ENCODE data around the gene AMDHD1. TPM values are rescaled to one million over a fixed set of nuclear protein-coding genes. Genes with fewer than 3 reads are reported as not detected.

The AMDHD1 gene
- total RNA-seq, 1 experiment from 2014 or later: 1.6 TPM

DNA sequence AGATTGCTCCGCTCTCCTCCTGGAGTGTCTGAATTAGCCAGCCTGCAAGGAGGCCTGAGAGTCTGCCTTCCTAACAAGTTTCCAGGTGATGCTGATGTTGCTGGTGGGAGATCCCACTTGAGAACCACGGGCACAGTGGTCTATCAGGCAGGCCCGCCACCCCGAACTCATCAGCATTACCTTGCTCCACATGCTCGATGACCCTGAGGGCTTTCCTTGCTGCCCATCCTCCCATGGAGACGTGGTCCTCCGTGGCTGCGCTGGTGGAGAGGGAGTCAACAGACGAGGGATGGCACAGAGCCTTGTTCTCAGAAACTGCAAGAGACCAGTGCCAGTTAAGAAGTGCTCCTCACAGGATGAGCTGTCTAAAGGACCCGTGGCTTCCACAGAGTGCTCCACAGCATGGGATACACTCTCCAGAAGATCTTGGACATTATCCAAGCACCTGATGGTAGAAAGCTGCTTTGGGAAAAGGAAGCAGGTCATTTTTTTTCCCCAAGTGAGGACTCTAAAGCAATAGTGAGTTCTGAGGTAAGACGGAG is 34.7 kb downstream of the AMDHD1 start (continued):
- TF ChIP-seq, protein P1, sequence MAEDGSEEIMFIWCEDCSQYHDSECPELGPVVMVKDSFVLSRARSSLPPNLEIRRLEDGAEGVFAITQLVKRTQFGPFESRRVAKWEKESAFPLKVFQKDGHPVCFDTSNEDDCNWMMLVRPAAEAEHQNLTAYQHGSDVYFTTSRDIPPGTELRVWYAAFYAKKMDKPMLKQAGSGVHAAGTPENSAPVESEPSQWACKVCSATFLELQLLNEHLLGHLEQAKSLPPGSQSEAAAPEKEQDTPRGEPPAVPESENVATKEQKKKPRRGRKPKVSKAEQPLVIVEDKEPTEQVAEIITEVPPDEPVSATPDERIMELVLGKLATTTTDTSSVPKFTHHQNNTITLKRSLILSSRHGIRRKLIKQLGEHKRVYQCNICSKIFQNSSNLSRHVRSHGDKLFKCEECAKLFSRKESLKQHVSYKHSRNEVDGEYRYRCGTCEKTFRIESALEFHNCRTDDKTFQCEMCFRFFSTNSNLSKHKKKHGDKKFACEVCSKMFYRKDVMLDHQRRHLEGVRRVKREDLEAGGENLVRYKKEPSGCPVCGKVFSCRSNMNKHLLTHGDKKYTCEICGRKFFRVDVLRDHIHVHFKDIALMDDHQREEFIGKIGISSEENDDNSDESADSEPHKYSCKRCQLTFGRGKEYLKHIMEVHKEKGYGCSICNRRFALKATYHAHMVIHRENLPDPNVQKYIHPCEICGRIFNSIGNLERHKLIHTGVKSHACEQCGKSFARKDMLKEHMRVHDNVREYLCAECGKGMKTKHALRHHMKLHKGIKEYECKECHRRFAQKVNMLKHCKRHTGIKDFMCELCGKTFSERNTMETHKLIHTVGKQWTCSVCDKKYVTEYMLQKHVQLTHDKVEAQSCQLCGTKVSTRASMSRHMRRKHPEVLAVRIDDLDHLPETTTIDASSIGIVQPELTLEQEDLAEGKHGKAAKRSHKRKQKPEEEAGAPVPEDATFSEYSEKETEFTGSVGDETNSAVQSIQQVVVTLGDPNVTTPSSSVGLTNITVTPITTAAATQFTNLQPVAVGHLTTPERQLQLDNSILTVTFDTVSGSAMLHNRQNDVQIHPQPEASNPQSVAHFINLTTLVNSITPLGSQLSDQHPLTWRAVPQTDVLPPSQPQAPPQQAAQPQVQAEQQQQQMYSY (CRISPR knock-in tag; IDR thresholded peaks at IDR 0.05): no peak

GRCh38 chr12:95978351-95978750 is 35.2 kb downstream of the AMDHD1 start:
- ChIA-PET CTCF (interaction anchor here (2.6 kb wide), 1 partner anchor 20 kb away, joined by 7 read pairs; no protein-coding TSS in a partner anchor), POLR2A (no interaction called here)
- no peak for DNase-seq (ENCODE audit: low spot score)
- Mint-ChIP-seq H3K4me1 (peaks cover 11% of the 10 kb centered on the region), H3K27me3 (ENCODE audit: low read depth) (no peaks in the 10 kb centered on the region), H3K36me3 (no peaks in the 10 kb centered on the region), H3K9me3 (no peaks in the 10 kb centered on the region), H3K4me3 (no peak overlapping the region), H3K27ac (no peak overlapping the region)
- no peak for ATAC-seq
- TF ChIP-seq MYBL2 (CRISPR knock-in tag; IDR thresholded peaks at IDR 0.05): no peak

DNA sequence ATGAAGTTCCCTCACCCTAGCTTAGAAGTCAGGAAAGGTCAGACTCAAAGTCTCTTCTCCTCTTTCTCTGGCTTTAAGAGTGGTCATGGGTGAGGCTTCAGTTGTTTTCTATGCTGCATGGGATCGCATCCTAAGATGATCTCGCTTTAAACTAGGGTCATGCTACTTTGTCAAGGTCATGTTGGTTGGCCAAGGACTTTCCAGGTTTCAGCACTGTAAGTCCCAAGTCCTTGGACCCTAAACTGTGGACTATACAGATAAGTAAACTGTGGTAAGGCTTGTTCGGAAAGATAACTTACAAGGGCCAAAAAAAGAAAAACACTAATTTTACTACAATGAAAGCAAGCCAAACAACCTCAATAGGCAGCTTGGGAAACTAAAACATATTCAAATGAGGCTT is 35.6 kb downstream of the AMDHD1 start:
- no peaks in the 10 kb centered on the region for H3K36me3 Mint-ChIP-seq
- H3K4me1 Mint-ChIP-seq: peaks cover 11% of the 10 kb centered on the region
- H3K4me3 Mint-ChIP-seq: no peak overlapping the region
- no peak for TF ChIP-seq ZNF317 (CRISPR knock-in tag; IDR thresholded peaks at IDR 0.05; ENCODE audit: borderline replicate concordance, low read depth)
- TF ChIP-seq FOXP1 (CRISPR knock-in tag; IDR thresholded peaks at IDR 0.05; ENCODE audit: borderline replicate concordance): no peak
- TF ChIP-seq NFATC4 (CRISPR knock-in tag; IDR thresholded peaks at IDR 0.05): no peak
- TF ChIP-seq, protein P2, sequence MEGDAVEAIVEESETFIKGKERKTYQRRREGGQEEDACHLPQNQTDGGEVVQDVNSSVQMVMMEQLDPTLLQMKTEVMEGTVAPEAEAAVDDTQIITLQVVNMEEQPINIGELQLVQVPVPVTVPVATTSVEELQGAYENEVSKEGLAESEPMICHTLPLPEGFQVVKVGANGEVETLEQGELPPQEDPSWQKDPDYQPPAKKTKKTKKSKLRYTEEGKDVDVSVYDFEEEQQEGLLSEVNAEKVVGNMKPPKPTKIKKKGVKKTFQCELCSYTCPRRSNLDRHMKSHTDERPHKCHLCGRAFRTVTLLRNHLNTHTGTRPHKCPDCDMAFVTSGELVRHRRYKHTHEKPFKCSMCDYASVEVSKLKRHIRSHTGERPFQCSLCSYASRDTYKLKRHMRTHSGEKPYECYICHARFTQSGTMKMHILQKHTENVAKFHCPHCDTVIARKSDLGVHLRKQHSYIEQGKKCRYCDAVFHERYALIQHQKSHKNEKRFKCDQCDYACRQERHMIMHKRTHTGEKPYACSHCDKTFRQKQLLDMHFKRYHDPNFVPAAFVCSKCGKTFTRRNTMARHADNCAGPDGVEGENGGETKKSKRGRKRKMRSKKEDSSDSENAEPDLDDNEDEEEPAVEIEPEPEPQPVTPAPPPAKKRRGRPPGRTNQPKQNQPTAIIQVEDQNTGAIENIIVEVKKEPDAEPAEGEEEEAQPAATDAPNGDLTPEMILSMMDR (IDR thresholded peaks at IDR 0.05): no peak
- no peak for TF ChIP-seq GABPB1 (CRISPR knock-in tag; IDR thresholded peaks at IDR 0.05)
- TF ChIP-seq E2F1 (CRISPR knock-in tag; IDR thresholded peaks at IDR 0.05): no peak
- no peak for TF ChIP-seq GTF2I (CRISPR knock-in tag; conservative IDR thresholded peaks at IDR 0.05)
- TF ChIP-seq NR2C2 (CRISPR knock-in tag; IDR thresholded peaks at IDR 0.05): no peak
- no peak for TF ChIP-seq TCF7 (CRISPR knock-in tag; IDR thresholded peaks at IDR 0.05; ENCODE audit: low read depth)
- no peak for TF ChIP-seq CBFB (CRISPR knock-in tag; IDR thresholded peaks at IDR 0.05; ENCODE audit: low read depth)
- TF ChIP-seq SOX15 (CRISPR knock-in tag; IDR thresholded peaks at IDR 0.05): no peak
- ATAC-seq: no peak
- no peaks in the 10 kb centered on the region for H3K9me3 Mint-ChIP-seq
- DNase-seq (ENCODE audit: low spot score): no peak
- ChIA-PET CTCF (interaction anchor here (2.6 kb wide), 1 partner anchor 19 kb away, joined by 7 read pairs; no protein-coding TSS in a partner anchor), POLR2A (no interaction called here)
- no peak overlapping the region for H3K27ac Mint-ChIP-seq
- no peaks in the 10 kb centered on the region for H3K27me3 Mint-ChIP-seq (ENCODE audit: low read depth)

- DNase-seq (ENCODE audit: low spot score) (no peak), ATAC-seq (no peak)
- no peaks in the 10 kb centered on the region for H3K36me3 Mint-ChIP-seq
- ChIA-PET POLR2A (no interaction called here), CTCF (interaction anchor here (2.6 kb wide), 1 partner anchor 18 kb away, joined by 7 read pairs; no protein-coding TSS in a partner anchor)
- no peak overlapping the region for H3K4me3 Mint-ChIP-seq
- no peak overlapping the region for H3K27ac Mint-ChIP-seq
- H3K27me3 Mint-ChIP-seq (ENCODE audit: low read depth): no peaks in the 10 kb centered on the region
- peaks cover 11% of the 10 kb centered on the region for H3K4me1 Mint-ChIP-seq
- no peaks in the 10 kb centered on the region for H3K9me3 Mint-ChIP-seq
- TF ChIP-seq KAT7 (CRISPR knock-in tag; IDR thresholded peaks at IDR 0.05; ENCODE audit: borderline replicate concordance) (no peak), ZBTB43 (CRISPR knock-in tag; IDR thresholded peaks at IDR 0.05) (no peak), RORB (CRISPR knock-in tag; IDR thresholded peaks at IDR 0.05) (no peak), NR2C2 (CRISPR knock-in tag; IDR thresholded peaks at IDR 0.05) (no peak), NFYB (CRISPR knock-in tag; conservative IDR thresholded peaks at IDR 0.05; ENCODE audit: low read depth) (no peak)
- TF ChIP-seq, protein P3, sequence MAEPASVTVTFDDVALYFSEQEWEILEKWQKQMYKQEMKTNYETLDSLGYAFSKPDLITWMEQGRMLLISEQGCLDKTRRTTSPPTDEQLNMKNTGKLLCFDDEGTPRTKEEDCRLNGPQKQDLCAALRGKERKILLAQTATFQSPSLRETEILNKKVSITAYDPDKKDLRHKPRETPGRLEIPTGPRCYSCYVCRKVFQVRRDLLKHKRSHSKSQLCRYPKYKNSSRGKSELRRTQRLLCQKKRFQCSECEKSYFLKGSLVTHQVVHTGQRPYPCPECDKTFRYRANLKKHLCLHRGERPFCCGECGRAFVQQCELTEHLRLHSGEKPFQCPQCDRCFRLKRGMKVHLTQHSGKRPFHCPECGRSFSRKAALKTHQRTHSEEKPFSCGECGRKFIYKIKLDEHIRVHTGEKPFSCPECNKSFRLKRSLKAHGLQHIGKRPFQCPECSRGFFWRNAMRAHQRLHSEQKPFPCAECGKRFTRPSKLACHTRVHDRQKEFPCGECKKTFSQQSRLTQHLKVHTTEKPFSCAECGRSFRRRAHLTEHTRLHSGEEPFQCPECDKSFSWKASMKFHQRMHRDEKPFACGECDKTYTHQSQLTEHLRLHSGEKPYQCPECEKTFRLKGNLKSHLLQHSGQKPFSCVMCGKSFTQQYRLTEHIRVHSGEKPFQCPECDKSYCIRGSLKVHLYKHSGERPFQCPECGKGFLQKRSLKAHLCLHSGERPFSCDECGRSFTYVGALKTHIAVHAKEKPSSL (CRISPR knock-in tag; conservative IDR thresholded peaks at IDR 0.05): no peak
- TF ChIP-seq, protein P4, sequence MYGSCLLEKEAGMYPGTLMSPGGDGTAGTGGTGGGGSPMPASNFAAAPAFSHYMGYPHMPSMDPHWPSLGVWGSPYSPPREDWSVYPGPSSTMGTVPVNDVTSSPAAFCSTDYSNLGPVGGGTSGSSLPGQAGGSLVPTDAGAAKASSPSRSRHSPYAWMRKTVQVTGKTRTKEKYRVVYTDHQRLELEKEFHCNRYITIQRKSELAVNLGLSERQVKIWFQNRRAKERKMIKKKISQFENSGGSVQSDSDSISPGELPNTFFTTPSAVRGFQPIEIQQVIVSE (CRISPR knock-in tag; IDR thresholded peaks at IDR 0.05; ENCODE audit: borderline replicate concordance): no peak
Measured at GRCh38 chr12:95980437-95980836, 37.3 kb downstream of the AMDHD1 start.
